Kidney capillary endothelial cell (primary cell): ENCODE data around the gene HDAC10.

ENCODE experiments used
- DNase-seq: peaks from one replicate; pipeline ENCODE4 v3.0.0-alpha.2; 2018; ENCODE audit warnings: low spot score

The HDAC10 gene

DNA sequence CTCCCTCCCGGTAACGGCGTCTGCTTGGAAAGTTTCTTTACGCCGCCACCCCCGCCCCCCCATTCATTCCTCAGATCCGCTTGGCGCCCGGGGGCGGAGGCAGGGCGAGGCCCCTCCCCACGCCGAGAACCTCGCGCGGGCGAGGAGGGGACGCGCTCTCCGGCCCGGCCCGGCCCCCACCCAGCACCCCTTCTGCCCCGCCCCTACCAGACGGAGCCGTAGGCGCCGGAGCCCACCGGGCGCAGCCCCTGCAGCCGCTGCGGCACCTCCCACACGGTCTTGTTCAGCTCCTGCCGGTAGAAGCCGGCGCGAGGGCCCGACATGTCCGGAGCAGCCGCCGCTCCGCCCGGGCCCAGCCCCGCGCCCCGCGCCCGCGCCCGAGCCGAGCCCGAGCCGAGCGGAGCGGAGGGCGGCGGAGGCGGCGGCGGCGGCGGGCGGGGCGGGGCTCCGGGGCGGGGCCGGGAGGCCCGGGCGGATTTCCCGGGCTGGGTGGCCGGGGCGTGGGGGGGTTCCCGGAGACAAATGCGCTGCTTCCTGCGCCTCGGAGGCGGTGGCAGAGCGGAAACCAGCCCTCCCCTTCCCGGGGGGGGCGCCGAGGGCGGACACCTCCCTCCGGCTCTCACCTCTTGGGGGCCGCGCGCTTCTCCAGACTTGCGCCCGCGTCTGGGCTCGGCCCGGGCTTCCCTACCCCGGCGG is 19.1 kb upstream of the HDAC10 start, which contains the start of gene MAPK11:
Gene MAPK11 (minus strand): TSS at position 411 of the 696 bp plus-strand sequence. CDS start 88 bp downstream, at position 323.
- no peak for DNase-seq

- DNase-seq = no peak
Observed at GRCh38 chr22:50269573-50269969, 18.5 kb upstream of the HDAC10 start.

GRCh38 chr22:50268655-50269113 is 17.6 kb upstream of the HDAC10 start:
- no peak for DNase-seq

GRCh38 chr22:50267591-50268390 is 16.7 kb upstream of the HDAC10 start:
- no peak for DNase-seq

GRCh38 chr22:50266994-50267393 is 15.9 kb upstream of the HDAC10 start:
- DNase-seq = no peak

- no peak for DNase-seq
Observed at GRCh38 chr22:50264946-50265669, 14.0 kb upstream of the HDAC10 start.

DNA sequence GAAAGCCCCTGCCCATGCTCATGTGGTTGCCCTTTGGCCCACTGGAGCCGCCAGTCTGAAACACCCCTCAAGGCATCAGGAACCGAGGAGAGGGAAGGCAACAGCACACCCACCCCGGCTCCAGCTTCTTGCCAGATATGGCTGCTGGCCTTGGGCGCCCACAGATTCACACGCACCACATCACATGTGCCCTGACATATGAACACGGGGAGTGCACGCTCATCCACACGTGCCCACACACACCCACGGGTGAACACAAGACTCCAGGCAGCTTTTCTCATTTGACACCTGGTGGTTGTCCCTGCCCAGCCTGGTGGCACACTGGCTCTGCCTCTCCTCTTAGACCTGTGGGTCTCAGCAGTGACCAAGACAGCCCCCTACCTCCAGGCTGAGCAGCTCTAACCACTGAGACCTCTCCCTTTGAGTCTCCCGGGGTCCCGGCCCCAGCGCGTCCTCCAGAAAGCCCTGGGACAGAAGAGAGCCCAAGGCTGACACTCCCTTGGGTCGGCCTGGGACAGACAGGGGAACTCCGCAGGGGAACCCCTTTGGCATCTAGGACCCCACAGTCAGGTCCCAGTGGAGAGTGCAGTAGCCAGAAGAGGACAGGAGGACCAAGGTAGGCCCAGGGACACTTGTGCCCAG is 13.2 kb upstream of the HDAC10 start:
- no peak for DNase-seq

DNA sequence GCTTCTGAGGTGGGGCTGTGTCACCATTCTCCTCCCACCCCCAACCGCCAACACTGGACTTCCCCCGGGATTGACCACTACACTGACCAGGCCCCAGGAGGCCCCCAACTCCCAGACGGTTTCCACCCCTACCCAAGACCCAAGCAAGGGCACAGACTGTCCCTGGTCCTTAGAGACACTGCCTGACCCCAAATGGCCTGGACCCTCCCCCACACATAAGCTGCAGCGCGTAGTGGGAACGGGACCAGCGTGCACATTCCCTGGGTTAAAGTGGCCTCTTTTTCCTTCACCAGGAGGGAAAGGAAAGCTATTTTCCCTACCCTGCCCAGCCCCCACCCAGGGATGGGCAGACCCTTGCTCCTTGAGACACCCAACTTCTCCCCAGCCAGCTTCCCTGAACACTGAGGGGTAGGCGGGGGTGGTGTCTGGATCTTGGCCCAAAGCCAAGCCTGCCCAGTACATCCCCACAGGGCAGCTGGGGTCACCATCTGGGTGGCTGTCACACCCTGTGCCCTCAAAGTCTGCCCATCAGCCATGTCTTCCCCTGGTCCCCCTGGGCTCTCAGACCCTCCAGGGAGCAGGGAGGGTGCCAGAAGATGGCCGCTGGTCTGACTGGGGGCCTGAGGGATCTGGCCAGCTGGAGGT is 12.0 kb upstream of the HDAC10 start:
- DNase-seq = no peak

- DNase-seq = no peak
Observed at GRCh38 chr22:50262460-50262911, 11.4 kb upstream of the HDAC10 start.

DNA sequence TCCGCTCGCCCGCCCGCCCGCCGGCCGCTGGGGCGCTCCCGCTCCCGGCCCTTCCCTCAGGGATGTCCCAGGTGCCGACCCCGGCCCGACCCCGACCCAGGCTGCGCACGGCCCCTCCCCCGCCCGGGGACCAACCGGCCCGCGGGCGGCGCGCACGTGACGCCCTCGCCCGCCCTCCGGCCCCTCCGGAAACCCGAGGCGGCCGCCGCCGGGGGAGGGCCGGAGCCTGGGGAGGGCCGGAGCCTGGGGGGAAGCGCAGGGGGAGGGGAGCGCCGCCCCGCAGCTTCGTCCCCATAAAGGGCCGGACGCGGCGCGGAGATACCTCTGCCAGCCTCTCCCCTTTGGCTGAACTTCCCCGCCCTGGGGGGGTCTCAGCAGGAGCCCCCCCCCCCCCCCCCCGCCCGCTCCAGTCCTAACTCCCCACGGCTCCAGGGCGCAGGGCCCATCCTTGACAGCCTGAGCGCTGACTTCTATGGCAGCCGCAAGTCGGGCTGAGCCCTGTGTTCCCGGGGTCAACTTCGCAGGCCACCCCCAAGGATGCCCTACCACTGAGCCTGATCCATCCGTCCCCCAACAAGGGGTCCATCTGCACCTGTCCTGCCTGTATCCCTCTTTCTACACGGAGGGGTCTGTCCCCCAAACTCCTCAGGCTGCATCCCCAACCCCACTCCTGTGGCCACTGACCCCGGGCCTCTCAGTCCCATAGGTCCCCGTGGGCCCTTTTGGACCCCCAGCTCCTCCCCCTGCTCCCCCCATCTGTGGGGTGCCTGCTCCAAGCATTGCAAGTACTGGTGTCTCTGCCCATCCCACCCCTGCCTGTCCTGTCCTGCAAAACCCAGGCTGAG is 10.8 kb upstream of the HDAC10 start, which contains the start of gene MAPK12:
Gene MAPK12 (minus strand): TSS at position 69 of the 845 bp plus-strand sequence. CDS start 174 bp downstream, outside the sequence.
- DNase-seq = no peak

GRCh38 chr22:50260801-50261614 is 9.9 kb upstream of the HDAC10 start:
- DNase-seq = no peak

DNA sequence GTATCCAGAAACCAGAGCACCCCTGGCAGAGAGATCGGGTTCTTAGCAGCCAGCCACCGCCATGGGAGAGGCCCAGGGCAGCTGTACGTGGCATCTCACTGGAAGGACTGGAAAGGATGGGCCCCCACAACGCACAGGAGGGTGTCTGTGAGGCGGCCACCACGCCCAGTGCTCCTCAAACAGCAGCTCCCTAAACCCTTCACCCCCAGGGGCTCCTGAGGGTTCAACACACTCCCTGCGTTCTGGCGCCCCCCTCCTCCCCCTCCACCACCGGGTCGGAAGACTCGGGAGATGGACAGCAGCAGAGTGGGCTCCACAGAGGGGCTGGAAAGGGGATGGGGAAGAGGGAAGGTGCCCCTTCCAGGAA is 9.4 kb upstream of the HDAC10 start:
- no peak for DNase-seq

DNA sequence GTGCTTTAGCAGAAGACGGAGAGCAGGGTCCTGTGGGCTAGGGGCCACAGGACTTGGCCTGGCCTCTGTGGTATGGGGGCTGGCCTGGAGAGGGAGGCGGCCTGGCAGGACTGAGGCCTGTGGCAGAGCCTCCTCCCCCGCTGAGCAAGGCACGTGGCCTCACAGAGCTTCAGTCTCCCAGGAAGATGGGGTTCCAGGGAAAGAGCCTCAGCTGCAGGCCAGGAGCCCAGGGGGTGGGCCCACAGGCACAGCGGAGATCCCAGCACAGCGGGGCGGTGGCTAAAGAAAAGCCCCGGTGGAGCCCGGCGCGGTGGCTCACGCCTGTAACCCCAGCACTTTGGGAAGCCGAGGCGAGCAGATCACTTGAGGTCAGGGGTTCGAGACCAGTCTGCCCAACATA is 8.2 kb upstream of the HDAC10 start:
- no peak for DNase-seq

- DNase-seq = no peak
Observed at GRCh38 chr22:50258361-50259292, 7.6 kb upstream of the HDAC10 start.

- no peak for DNase-seq
Observed at GRCh38 chr22:50257451-50258360, 6.6 kb upstream of the HDAC10 start.

DNA sequence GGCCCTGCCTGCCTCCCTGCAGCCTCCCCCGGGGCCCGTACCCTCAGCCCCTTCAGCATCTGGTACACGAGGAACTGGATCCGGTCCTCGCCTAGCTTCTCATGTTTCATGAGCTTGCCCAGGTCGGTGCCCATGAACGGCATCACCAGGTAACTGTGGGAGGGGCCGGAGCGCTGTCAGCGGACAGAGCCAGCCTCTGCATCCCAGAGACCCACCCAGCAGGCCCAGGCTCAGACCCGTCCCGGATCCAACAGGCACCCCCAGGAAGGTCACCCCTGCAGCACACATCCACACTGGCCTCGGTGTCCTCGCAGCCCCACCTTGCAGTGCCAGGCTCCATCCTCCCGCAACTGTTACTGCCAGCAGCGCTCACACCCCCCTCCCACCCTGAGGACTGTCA is 6.0 kb upstream of the HDAC10 start:
- no peak for DNase-seq

- DNase-seq = no peak
Observed at GRCh38 chr22:50256258-50256862, 5.3 kb upstream of the HDAC10 start.
